Esophagus muscularis mucosa (tissue), 4 donors: ENCODE measurements around the gene AFF3. TPM values are rescaled to one million over a fixed set of nuclear protein-coding genes. Genes with fewer than 3 reads are reported as not detected.

Experiments used
- DNase-seq: peaks from one replicate; pipeline ENCODE4 v3.0.0-alpha.2; 2017; ENCODE audit errors: extremely low spot score
- H3K27ac ChIP-seq, 4 donors: fragments of 200-600 bp; sonication (generic); replicated peaks in 1 of 4; 1 replicate in 3 of 4; 2 replicates in 1 of 4; pipeline ENCODE4 v1.5.1; 2016 to 2019; ENCODE audit warnings: mild to moderate bottlenecking in 1 of 4
- H3K27me3 ChIP-seq, 4 donors: fragments of 200-600 bp; sonication (generic); one replicate each; pipeline versions ENCODE4 v1.5.1 to v1.6.0; 2016 to 2019
- H3K36me3 ChIP-seq, 4 donors: fragments of 200-600 bp; sonication (generic); one replicate each; pipeline ENCODE4 v1.5.1; 2016 to 2019
- H3K4me1 ChIP-seq, 4 donors: fragments of 200-600 bp; sonication (generic); one replicate each; pipeline ENCODE4 v1.5.1; 2016 to 2019
- H3K4me3 ChIP-seq, 4 donors: fragments of 200-600 bp; sonication (generic); 1 replicate in 2 of 4; 2 replicates in 2 of 4; pipeline ENCODE4 v1.5.1; 2016 to 2019; ENCODE audit warnings: mild to moderate bottlenecking in 4 of 4, moderate library complexity in 1 of 4
- H3K9me3 ChIP-seq, 4 donors: fragments of 200-600 bp; sonication (generic); 1 replicate in 3 of 4; 2 replicates in 1 of 4; pipeline ENCODE4 v1.5.1; 2016 to 2019
- EP300 ChIP-seq: sonication (generic); formaldehyde crosslinking; IDR thresholded peaks from one replicate; pipeline ENCODE4 v1.6.1; 2017; ENCODE audit warnings: antibody characterized with exemption
- POLR2A ChIP-seq: fragments of 450-650 bp; IDR thresholded peaks from one replicate; pipeline ENCODE4 v1.6.1; 2017; ENCODE audit warnings: antibody characterized with exemption, moderate library complexity, mild to moderate bottlenecking, low read depth
- POLR2AphosphoS5 ChIP-seq, 2 donors: sonication (generic); formaldehyde crosslinking; IDR thresholded peaks; one replicate each; pipeline ENCODE4 v1.6.1; 2017; ENCODE audit warnings: antibody characterized with exemption in 2 of 2
- WGBS: methylation state at CpG from one replicate; pipeline ENCODE4 v1.1.5; 2018; 5-methylcytosine and 5-hydroxymethylcytosine counted together
- intact Hi-C: fragments of 100-400 bp; cut with DNase I; formaldehyde crosslinking; loops from one replicate; pipeline ENCODE4 v1.15.1; 2023
- total RNA-seq, 4 donors: library from RNA; depleted of rRNA; stranded (reverse); fragments of >200 nt; gene quantifications; one replicate each; pipeline versions ENCODE4 v1.1.0 to v1.2.1, GENCODE V29; 2016
- TF ChIP-seq, protein P1 (sequence below), 3 experiments: fragments of 200-600 bp in 2 of 3; fragments of 450-650 bp in 1 of 3; sonication (generic) in 2 of 3; IDR thresholded peaks; one replicate each; pipeline ENCODE4 v1.5.1; 2017 to 2019; ENCODE audit warnings: antibody characterized with exemption in 3 of 3, mild to moderate bottlenecking in 2 of 3, moderate library complexity in 1 of 3

The AFF3 gene
- total RNA-seq, 4 donors from 2014 or later = 36.4 to 99.5 (median 56.9) TPM

DNA sequence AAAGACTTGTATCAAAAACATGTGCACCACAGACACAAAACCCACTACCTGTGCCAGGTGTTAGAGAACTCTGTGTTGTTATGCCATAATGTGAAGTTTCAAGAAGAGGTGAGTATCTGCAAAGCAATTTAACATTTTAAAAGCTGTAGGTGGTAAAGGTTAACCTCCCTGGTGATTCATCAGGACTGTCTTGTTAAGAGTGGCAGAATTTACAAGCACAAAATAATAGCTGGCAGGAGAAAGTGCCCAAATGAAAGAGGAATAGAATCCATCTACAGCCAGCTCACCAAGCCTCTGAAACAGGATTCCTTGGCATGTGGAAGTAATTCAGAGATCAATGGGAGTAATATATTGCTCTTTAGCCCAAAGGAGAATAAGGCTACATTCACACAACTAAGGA is 230.7 kb downstream of the AFF3 start:
- TF ChIP-seq POLR2AphosphoS5 (IDR thresholded peaks at IDR 0.05) = no peak
- TF ChIP-seq EP300 = no peak
- TF ChIP-seq POLR2A = no peak
- TF ChIP-seq, protein P1, sequence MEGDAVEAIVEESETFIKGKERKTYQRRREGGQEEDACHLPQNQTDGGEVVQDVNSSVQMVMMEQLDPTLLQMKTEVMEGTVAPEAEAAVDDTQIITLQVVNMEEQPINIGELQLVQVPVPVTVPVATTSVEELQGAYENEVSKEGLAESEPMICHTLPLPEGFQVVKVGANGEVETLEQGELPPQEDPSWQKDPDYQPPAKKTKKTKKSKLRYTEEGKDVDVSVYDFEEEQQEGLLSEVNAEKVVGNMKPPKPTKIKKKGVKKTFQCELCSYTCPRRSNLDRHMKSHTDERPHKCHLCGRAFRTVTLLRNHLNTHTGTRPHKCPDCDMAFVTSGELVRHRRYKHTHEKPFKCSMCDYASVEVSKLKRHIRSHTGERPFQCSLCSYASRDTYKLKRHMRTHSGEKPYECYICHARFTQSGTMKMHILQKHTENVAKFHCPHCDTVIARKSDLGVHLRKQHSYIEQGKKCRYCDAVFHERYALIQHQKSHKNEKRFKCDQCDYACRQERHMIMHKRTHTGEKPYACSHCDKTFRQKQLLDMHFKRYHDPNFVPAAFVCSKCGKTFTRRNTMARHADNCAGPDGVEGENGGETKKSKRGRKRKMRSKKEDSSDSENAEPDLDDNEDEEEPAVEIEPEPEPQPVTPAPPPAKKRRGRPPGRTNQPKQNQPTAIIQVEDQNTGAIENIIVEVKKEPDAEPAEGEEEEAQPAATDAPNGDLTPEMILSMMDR (IDR thresholded peaks at IDR 0.05) = no peak
- H3K4me3 ChIP-seq = no peak overlapping the region
- no peaks in the 10 kb centered on the region for H3K9me3 ChIP-seq
- intact Hi-C loops = no loop called here
- H3K27ac ChIP-seq = no peak overlapping the region
- H3K36me3 ChIP-seq = no peaks in the 10 kb centered on the region
- no peaks in the 10 kb centered on the region for H3K4me1 ChIP-seq
- no peaks in the 10 kb centered on the region for H3K27me3 ChIP-seq
- no peak for DNase-seq

- Histone ChIP-seq H3K27ac (no peak overlapping the region), H3K9me3 (no peaks in the 10 kb centered on the region), H3K36me3 (no peaks in the 10 kb centered on the region), H3K27me3 (no peaks in the 10 kb centered on the region), H3K4me3 (no peak overlapping the region), H3K4me1 (no peaks in the 10 kb centered on the region)
- no peak for DNase-seq
- 90% methylated on average over 5 of the region's 5 CpGs for WGBS
- intact Hi-C loops = no loop called here
- TF ChIP-seq, protein P1 (IDR thresholded peaks at IDR 0.05) = no peak
- TF ChIP-seq EP300 (no peak), POLR2A (no peak), POLR2AphosphoS5 (IDR thresholded peaks at IDR 0.05) (no peak)
Measured at GRCh38 chr2:99910902-99911301, 231.5 kb downstream of the AFF3 start.

DNA sequence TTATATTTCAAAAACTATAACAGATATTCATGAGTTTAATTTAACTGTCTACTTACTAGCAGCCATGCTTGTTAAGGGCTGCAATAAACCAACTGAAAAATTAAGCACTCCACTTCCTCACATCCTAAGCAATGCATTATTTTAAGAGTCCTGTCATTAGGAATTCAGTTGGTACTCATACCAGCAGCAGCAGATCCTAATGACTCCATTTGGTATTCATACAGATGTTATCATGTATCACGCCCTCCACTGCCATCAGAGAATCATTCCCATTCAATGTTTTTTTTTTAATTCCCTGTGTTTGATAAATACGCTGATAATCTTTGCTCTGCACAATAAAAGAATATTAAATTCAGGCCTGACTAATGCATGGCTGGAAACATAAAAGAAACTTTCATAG is 236.8 kb downstream of the AFF3 start:
- intact Hi-C loops = no loop called here
- Histone ChIP-seq H3K27ac (no peak overlapping the region), H3K27me3 (no peaks in the 10 kb centered on the region), H3K4me3 (no peak overlapping the region), H3K9me3 (no peaks in the 10 kb centered on the region), H3K36me3 (no peaks in the 10 kb centered on the region), H3K4me1 (no peaks in the 10 kb centered on the region)
- WGBS = 99% methylated on average over 2 of the region's 2 CpGs
- TF ChIP-seq EP300 = no peak
- TF ChIP-seq POLR2A = no peak
- TF ChIP-seq POLR2AphosphoS5 (IDR thresholded peaks at IDR 0.05) = no peak
- TF ChIP-seq, protein P1 (IDR thresholded peaks at IDR 0.05) = no peak
- no peak for DNase-seq

GRCh38 chr2:99905025-99905424 is 237.4 kb downstream of the AFF3 start:
- intact Hi-C loops = no loop called here
- no peak overlapping the region for H3K4me3 ChIP-seq
- H3K4me1 ChIP-seq = no peaks in the 10 kb centered on the region
- H3K36me3 ChIP-seq = no peaks in the 10 kb centered on the region
- no peak overlapping the region for H3K27ac ChIP-seq
- no peaks in the 10 kb centered on the region for H3K9me3 ChIP-seq
- 99% methylated on average over 5 of the region's 5 CpGs for WGBS
- no peaks in the 10 kb centered on the region for H3K27me3 ChIP-seq
- no peak for TF ChIP-seq EP300
- DNase-seq = no peak

DNA sequence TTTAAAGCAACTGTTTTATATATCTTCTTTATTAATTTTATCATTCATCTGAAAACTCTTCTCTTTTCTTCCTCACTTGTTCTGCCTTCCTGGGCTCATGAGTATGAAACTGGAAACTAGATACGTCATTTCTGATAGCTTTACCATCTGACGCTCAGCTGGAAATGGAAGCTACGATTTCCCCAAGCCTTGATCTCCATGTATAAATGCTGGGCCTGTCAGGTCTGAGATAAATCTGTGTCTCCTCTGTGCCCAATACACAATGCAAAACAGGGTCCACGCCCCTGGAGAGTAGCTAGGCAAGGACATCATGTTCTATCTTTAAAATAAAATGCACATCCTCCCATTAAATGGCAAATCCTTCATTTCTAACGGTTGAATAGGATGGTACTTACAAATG is 238.4 kb downstream of the AFF3 start:
- H3K36me3 ChIP-seq = no peaks in the 10 kb centered on the region
- WGBS = 77% methylated on average over 5 of the region's 5 CpGs
- no peaks in the 10 kb centered on the region for H3K4me1 ChIP-seq
- intact Hi-C loops = no loop called here
- TF ChIP-seq POLR2AphosphoS5 (IDR thresholded peaks at IDR 0.05) (no peak), EP300 (no peak)
- TF ChIP-seq, protein P1 (IDR thresholded peaks at IDR 0.05) = no peak
- DNase-seq = peak; percentile 74
- H3K27me3 ChIP-seq = no peaks in the 10 kb centered on the region
- H3K9me3 ChIP-seq = no peaks in the 10 kb centered on the region
- no peak overlapping the region for H3K27ac ChIP-seq
- no peak overlapping the region for H3K4me3 ChIP-seq
